ENCODE results near the gene PTH1R.
A peak's percentile ranks its signal among the peaks of the same experiment; 100 is the strongest.

Gene PTH1R

DNA sequence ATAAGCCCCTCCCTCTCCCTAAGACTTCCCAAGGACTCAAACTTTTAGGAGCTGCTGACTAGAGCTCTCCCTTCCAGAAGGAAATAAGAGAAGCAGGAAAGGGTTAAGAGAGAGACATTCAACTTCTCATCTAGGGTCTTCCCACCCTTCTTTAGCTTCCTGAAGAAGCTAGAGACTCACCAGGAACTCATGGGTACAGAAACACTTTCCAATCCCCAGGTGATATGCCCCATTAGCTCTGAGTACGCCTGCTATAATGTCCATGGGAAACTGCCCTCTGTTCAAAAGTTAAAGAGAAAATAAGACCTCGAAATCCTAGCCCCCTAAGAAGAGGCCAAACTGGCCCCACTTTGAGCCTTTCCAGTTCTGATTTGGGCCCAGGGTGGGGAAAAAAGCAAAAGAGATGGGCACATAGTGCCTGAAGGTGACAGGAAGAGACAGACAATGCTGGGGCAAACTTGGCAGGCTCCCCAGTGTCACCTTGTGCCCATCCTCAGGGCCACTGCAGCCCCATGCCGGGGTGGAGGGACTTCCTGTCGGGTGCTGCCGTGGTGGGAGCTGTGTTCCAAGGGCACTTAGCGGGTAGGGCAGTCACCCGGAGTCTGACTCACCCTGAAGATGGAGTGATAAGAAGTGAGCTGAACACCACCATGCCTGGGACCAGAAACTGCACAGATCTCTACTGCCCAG lies 69.5 kb downstream of the PTH1R start:
- peak; percentile 32 for DNase-seq (ENCODE audit: low read depth, low spot score)

DNA sequence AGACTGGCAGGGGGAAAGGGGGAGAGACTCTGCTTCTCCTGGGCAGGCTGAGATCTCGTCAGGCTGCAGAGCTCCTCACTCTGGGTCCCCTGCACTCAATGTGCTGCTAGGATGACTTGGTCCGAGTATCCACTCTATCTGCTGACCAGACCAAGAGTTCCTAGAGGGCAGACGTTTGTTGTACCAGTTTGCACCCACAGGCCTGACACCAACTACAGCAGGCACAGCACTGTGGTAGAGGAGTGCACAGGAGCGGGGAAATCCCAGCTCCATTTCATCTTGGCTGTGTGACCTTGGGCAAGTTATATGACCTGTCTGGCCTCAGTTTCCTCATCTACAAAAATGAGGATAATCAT lies 70.0 kb downstream of the PTH1R start:
- no peak for DNase-seq (ENCODE audit: low read depth, low spot score)

DNA sequence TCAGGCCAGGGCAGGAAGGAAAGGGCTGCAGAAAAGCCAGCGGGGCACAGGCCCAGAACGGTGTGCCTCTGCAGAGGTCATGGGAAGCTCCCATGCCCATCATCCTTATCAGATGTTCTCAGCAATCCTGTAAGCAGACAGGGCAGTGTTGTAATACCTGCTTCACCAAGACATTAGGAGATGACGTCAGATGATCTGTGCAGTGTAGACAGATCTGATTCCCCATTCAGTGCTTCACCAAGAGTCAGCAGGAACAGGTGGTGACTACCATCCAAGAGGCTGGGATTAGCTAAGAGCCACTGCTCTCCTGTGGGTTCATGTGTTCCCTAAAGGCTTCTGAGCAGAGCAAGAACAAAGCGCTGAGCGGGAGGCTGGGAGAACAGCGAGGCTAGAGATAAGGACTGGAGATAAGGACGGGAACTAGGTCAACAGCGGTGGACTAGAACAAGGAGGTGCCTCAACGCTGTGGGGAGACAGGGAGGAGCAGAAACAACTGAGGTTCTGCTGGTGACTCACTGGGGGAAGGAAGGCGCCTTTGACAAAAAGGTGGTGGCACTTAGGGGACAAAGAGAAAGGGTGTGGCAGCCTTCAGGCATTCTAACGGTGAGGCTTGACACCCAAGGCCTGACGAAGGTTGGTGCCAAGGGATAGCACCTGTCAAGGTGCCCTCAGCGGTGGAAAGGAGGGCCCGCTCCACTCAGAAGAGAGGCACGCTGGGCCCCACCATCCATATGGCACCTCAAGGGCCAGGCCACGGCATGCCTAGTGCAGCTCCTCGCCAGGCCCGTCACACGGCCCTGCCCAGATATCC lies 70.7 kb downstream of the PTH1R start:
- DNase-seq (ENCODE audit: low read depth, low spot score), result peak; percentile 26

DNA sequence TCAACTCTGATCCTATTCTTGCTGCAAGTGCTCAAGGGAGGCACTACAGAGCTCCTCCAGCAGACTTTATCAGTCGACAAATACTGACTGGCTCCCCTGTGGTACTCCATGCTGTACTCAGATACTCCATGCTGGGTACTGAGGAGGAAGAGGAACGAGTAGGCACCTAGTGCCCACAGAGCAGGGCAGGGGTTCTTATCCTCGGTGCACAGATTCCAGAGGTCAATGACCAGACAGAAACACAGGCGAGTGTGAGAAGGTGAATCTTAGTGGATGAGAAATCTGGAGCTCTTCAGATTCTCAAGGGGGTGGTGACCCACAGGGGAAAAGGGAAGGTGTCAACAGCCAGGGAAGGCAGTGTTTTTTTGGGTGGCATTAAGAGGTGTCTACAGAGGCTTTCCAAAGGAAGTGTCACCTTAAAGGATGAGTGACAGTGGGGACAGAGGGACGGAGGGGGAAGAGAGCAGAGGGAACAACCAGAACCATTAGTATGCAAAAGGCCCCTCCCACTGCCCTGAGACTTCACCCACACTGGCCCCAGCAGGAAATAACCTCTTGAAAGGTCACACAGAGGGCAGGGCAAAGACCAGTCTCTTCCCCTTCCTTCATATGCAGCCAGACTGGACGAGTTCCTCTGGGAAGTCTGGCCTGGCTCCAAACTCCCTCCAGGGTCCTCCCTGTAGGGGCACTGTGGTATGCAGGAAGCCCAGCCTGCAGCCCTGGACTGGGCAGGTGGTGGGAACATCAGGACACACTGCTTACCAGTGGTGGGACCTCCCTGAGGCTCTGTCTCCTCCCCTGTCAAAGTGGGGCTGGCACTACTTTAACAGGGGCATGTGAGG lies 71.5 kb downstream of the PTH1R start:
- DNase-seq (ENCODE audit: low read depth, low spot score), result no peak

DNA sequence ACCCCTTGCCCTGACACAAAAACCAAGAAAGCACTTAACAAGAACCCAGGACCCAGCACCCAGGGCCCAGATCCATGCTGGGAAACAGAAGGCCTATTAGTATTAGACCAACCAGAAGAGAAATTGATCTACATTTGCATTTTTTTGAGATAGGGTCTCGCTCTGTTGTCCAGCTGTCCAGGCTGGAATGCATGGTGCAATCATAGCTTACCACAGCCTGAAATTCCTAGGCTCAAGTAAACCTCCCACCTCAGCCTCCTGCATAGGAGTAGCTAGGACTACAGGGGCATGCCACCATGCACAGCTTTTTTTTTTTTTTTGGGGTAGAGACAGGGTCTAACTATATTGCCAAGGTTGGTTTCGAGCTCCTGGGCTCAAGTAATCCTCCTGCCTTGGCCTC lies 72.7 kb downstream of the PTH1R start:
- no peak for DNase-seq (ENCODE audit: low read depth, low spot score)

DNA sequence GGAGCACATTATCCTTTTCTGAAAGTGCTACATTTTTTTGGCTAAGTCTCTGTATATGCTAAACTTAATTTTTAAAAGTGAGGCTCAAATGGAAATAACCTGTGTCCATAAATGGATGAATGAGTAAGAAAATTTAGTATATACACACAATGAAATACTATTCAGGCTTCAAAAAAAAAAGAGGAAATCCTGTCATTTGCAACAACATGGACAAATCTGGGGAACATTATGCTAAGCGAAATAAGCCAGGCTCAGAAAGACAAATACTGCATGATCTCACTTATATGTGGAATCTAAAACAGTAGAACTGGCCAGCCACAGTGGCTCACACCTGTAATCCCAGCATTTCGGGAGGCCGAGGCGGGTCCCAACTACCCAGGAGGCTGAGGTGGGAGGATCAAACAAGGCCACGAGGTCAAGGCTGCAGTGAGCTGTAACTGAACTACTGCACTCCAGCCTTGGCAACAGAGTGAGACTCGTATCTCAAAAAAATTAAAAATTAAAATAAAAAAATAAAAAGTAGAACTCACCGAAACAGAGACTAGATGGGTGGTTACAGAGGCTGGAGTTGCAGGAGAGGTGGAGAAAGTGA lies 73.2 kb downstream of the PTH1R start:
- no peak for DNase-seq (ENCODE audit: low read depth, low spot score)

DNA sequence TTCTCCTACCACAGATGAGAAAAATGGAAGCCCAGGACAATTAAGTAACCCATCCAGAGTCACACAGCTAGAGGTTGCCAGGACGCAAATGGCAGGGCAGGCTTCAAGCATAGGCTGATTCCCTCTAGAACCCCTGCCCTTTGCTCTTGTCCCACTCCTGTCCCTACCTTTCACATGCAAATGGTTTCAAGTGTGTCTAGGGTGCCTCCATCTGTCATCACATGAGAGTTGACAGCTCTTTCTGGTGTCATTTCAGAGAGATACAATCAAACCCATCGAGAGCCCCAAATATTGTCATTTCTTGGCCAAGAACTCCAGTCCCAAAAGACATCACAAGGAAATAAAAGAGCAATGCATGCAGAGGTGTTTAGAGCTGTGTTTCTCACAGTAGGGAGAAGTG lies 75.3 kb downstream of the PTH1R start:
- no peak for DNase-seq (ENCODE audit: low read depth, low spot score)
